Fibroblast of the aortic adventitia (primary cell): Measurements from ENCODE around the gene BCAS3. TPM values are rescaled to one million over a fixed set of nuclear protein-coding genes. Genes with fewer than 3 reads are reported as not detected.

Experiments used
- DNase-seq: peaks from one replicate; pipeline ENCODE4 v3.0.0-alpha.2; 2010; ENCODE audit warnings: low read depth
- H3K4me3 ChIP-seq: 2 replicates; pipeline ENCODE4 v1.5.1; 2011; ENCODE audit warnings: low read depth, mild to moderate bottlenecking, control low read depth, low read length, moderate library complexity
- CTCF ChIP-seq: IDR thresholded peaks from 2 replicates; pipeline ENCODE4 v1.5.1; 2011; ENCODE audit warnings: mild to moderate bottlenecking, low read length, control low read depth, inconsistent platforms; ENCODE audit not compliant: insufficient read depth
- total RNA-seq: library from RNA; depleted of rRNA; stranded (reverse); fragments of >200 nt; gene quantifications from 2 replicates; pipeline ENCODE4 v1.2.3, GENCODE V29; 2012; ENCODE audit warnings: low replicate concordance

Gene BCAS3
- total RNA-seq, 1 donor = 29.6 TPM

GRCh38 chr17:61155590-61156237 is 478.1 kb downstream of the BCAS3 start:
- no peak overlapping the region for H3K4me3 ChIP-seq
- no peak for TF ChIP-seq CTCF
- DNase-seq = no peak

GRCh38 chr17:61157246-61157886 is 479.7 kb downstream of the BCAS3 start:
- H3K4me3 ChIP-seq = no peak overlapping the region
- TF ChIP-seq CTCF = no peak
- peak; percentile 22 for DNase-seq

GRCh38 chr17:61158376-61158775 is 480.7 kb downstream of the BCAS3 start:
- H3K4me3 ChIP-seq = no peak overlapping the region
- no peak for DNase-seq

GRCh38 chr17:61159221-61159814 is 481.7 kb downstream of the BCAS3 start:
- DNase-seq = no peak
- H3K4me3 ChIP-seq = no peak overlapping the region
- TF ChIP-seq CTCF = no peak

More at GRCh38 chr17:61158376-61158775, 480.7 kb downstream of the BCAS3 start:
- TF ChIP-seq CTCF = no peak

GRCh38 chr17:61160204-61160603 is 482.6 kb downstream of the BCAS3 start:
- DNase-seq = no peak
- TF ChIP-seq CTCF = no peak
- H3K4me3 ChIP-seq = no peak overlapping the region

- H3K4me3 ChIP-seq = no peak overlapping the region
- DNase-seq = no peak
- no peak for TF ChIP-seq CTCF
Observed at GRCh38 chr17:61160789-61161445, 483.3 kb downstream of the BCAS3 start.
